ENCODE results near the gene ORC1. TPM values are rescaled to one million over a fixed set of nuclear protein-coding genes. Genes with fewer than 3 reads are reported as not detected.

ORC1 gene
- total RNA-seq (2014; rRNA removed; shearing (Covaris generic)), result 54.4 and 55.0 TPM in 2 replicates
- polyA plus RNA-seq (2016; fragmentation: Nextera tagmentation; extraction: Ambion mirVana), result 13.0 and 15.1 TPM in 2 replicates
- long read RNA-seq, transcript ORC1-202 (17 exons, 3,157 nt), result major isoform, 9 of 15 reads
- long read RNA-seq, partial matches to known transcripts, result 3 of 15 reads
- long read RNA-seq, other reads (novel, unspliced or antisense), result 2 of 15 reads

DNA sequence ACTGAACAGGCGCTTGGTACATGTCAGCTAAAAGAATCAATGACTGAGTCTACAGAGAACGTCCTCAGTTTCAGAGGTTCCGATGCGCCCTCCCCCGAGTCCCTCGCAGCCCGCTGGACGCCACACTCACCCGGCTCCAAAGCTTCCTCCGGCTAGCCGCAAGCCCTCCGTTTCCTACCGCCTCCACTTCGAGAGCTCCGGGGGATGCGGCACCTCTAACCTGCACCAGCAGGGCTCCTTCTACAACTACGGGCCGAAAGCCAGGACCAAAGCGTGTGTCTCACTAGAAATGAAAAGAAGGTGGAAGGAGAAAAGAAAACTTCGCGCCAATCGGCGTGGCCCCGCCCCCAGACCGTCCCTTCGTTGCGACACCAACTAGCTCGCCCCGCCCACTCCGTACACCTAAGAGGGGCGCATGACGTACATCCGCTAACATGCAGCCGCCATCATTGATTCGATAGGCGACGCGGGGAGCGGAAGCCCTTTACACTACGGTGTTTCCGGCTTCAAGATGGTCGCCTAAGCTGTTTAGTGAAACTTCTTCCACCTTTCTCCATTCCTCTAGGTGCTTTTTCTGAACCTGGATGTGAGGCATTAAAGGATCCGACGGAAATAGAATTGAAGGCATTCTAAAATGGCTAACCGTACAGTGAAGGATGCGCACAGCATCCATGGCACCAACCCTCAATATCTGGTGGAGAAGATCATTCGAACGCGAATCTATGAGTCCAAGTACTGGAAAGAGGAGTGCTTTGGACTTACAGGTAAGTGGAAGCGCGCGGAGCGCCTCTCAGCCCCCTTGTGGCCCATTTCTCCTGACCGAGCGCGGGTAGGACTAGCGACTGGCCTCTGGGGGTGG is at the start of gene ORC1, which contains the start of gene PRPF38A:
Gene ORC1 (minus strand): TSS at position 308 of the 859 bp plus-strand sequence. CDS start 2,200 bp downstream, outside the sequence.
Gene PRPF38A (plus strand): TSS at position 487 of the 859 bp plus-strand sequence. CDS start 148 bp downstream, at position 635.
- Mint-ChIP-seq H3K4me3 (peak within 1 kb of the TSS; percentile 100), H3K9me3 (no peaks in the 10 kb centered on the region), H3K27me3 (ENCODE audit: insufficient read depth, low read depth, poor library complexity) (no peaks in the 10 kb centered on the region), H3K27ac (peak within 1 kb of the TSS; percentile 100), H3K36me3 (ENCODE audit: low read depth) (peaks cover 73% of the 10 kb centered on the region), H3K4me1 (peaks cover 16% of the 10 kb centered on the region; the same call in 2 of the 3 replicates)
- Histone ChIP-seq H3K27me3 (ENCODE audit: insufficient read depth) (no peaks in the 10 kb centered on the region), H3K79me2 (replicated peaks; ENCODE audit: insufficient read depth) (peaks cover 80% of the 10 kb centered on the region), H4K20me1 (replicated peaks; ENCODE audit: insufficient read depth) (peaks cover 28% of the 10 kb centered on the region), H3K4me3 (peak within 1 kb of the TSS; percentile 82), H3K4me2 (peak within 1 kb of the TSS; percentile 93), H3K36me3 (ENCODE audit: insufficient read depth) (peaks cover 41% of the 10 kb centered on the region), H3F3A (replicated peaks; ENCODE audit: low read depth) (peaks cover 11% of the 10 kb centered on the region; the same call in 1 of the 2 replicates), H3K9me2 (ENCODE audit: insufficient read depth) (no peaks in the 10 kb centered on the region), H3K27ac (ENCODE audit: low read depth) (peak within 1 kb of the TSS; percentile 99), H3K4me1 (ENCODE audit: insufficient read depth) (peaks cover 15% of the 10 kb centered on the region), H2AFZ (peak within 1 kb of the TSS; percentile 72; the same call in 1 of the 2 replicates)
- DNase-seq (ENCODE audit: low spot score) (peak; percentile 100), ATAC-seq (peak; percentile 91)
- TF ChIP-seq POLR2AphosphoS5 (IDR thresholded peaks at IDR 0.05; ENCODE audit: low read depth), result peak; percentile 85
- TF ChIP-seq CREB1 (CRISPR knock-in tag; IDR thresholded peaks at IDR 0.05; ENCODE audit: low read depth), result peak; percentile 96
- TF ChIP-seq CTCF (conservative IDR thresholded peaks at IDR 0.05; ENCODE audit: low read depth in 2 of 2), result peak; percentile 18 to 60; a peak in 2 of 4 replicates
- TF ChIP-seq EZH2 (IDR thresholded peaks at IDR 0.05; ENCODE audit: low read depth, unreplicated experiment), result no peak
- TF ChIP-seq, protein P1, sequence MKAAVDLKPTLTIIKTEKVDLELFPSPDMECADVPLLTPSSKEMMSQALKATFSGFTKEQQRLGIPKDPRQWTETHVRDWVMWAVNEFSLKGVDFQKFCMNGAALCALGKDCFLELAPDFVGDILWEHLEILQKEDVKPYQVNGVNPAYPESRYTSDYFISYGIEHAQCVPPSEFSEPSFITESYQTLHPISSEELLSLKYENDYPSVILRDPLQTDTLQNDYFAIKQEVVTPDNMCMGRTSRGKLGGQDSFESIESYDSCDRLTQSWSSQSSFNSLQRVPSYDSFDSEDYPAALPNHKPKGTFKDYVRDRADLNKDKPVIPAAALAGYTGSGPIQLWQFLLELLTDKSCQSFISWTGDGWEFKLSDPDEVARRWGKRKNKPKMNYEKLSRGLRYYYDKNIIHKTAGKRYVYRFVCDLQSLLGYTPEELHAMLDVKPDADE (IDR thresholded peaks at IDR 0.05), result peak; percentile 67

DNA sequence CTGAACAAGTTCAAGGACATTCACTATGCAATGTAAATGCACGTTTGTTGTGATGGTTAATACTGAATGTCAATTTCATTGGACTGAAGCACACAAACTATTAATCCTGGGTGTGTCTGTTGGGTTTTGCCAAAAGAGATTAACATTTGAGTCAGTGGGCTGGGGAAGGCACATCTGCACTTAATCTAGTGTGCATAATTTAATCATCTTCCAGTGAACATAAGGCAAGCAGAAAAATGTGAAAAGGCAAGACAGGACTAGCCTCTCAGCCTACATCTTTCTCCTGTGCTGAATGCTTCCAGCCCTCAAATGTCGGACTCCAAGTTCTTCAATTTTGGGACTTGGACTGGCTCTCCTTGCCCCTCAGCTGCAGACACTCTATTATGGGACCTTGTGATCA is 40.2 kb upstream of the ORC1 start:
- H3K4me1 Mint-ChIP-seq, result no peaks in the 10 kb centered on the region
- DNase-seq (ENCODE audit: low spot score) (no peak), ATAC-seq (no peak)
- H3K27ac Mint-ChIP-seq, result no peak overlapping the region
- Histone ChIP-seq H3K27ac (ENCODE audit: low read depth) (peak overlapping the region; percentile 63; the same call in 1 of the 2 replicates), H3K4me1 (ENCODE audit: insufficient read depth) (no peaks in the 10 kb centered on the region), H3F3A (replicated peaks; ENCODE audit: low read depth) (no peaks in the 10 kb centered on the region), H3K4me3 (no peak overlapping the region), H3K27me3 (ENCODE audit: insufficient read depth) (no peaks in the 10 kb centered on the region), H3K9me2 (ENCODE audit: insufficient read depth) (no peaks in the 10 kb centered on the region), H3K4me2 (no peak overlapping the region), H4K20me1 (replicated peaks; ENCODE audit: insufficient read depth) (no peaks in the 10 kb centered on the region), H3K36me3 (ENCODE audit: insufficient read depth) (peaks cover 12% of the 10 kb centered on the region; the same call in 1 of the 2 replicates), H2AFZ (no peak overlapping the region), H3K79me2 (replicated peaks; ENCODE audit: insufficient read depth) (no peaks in the 10 kb centered on the region)
- no peaks in the 10 kb centered on the region for H3K9me3 Mint-ChIP-seq
- peaks cover 19% of the 10 kb centered on the region; the same call in 2 of the 3 replicates for H3K36me3 Mint-ChIP-seq (ENCODE audit: low read depth)
- no peak overlapping the region for H3K4me3 Mint-ChIP-seq
- H3K27me3 Mint-ChIP-seq (ENCODE audit: insufficient read depth, low read depth, poor library complexity), result peaks cover 2% of the 10 kb centered on the region
- no peak for TF ChIP-seq ZNF331 (CRISPR knock-in tag; IDR thresholded peaks at IDR 0.05; ENCODE audit: low read depth)
- TF ChIP-seq NANOG (IDR thresholded peaks at IDR 0.05; ENCODE audit: borderline replicate concordance), result no peak
- TF ChIP-seq, protein P2, sequence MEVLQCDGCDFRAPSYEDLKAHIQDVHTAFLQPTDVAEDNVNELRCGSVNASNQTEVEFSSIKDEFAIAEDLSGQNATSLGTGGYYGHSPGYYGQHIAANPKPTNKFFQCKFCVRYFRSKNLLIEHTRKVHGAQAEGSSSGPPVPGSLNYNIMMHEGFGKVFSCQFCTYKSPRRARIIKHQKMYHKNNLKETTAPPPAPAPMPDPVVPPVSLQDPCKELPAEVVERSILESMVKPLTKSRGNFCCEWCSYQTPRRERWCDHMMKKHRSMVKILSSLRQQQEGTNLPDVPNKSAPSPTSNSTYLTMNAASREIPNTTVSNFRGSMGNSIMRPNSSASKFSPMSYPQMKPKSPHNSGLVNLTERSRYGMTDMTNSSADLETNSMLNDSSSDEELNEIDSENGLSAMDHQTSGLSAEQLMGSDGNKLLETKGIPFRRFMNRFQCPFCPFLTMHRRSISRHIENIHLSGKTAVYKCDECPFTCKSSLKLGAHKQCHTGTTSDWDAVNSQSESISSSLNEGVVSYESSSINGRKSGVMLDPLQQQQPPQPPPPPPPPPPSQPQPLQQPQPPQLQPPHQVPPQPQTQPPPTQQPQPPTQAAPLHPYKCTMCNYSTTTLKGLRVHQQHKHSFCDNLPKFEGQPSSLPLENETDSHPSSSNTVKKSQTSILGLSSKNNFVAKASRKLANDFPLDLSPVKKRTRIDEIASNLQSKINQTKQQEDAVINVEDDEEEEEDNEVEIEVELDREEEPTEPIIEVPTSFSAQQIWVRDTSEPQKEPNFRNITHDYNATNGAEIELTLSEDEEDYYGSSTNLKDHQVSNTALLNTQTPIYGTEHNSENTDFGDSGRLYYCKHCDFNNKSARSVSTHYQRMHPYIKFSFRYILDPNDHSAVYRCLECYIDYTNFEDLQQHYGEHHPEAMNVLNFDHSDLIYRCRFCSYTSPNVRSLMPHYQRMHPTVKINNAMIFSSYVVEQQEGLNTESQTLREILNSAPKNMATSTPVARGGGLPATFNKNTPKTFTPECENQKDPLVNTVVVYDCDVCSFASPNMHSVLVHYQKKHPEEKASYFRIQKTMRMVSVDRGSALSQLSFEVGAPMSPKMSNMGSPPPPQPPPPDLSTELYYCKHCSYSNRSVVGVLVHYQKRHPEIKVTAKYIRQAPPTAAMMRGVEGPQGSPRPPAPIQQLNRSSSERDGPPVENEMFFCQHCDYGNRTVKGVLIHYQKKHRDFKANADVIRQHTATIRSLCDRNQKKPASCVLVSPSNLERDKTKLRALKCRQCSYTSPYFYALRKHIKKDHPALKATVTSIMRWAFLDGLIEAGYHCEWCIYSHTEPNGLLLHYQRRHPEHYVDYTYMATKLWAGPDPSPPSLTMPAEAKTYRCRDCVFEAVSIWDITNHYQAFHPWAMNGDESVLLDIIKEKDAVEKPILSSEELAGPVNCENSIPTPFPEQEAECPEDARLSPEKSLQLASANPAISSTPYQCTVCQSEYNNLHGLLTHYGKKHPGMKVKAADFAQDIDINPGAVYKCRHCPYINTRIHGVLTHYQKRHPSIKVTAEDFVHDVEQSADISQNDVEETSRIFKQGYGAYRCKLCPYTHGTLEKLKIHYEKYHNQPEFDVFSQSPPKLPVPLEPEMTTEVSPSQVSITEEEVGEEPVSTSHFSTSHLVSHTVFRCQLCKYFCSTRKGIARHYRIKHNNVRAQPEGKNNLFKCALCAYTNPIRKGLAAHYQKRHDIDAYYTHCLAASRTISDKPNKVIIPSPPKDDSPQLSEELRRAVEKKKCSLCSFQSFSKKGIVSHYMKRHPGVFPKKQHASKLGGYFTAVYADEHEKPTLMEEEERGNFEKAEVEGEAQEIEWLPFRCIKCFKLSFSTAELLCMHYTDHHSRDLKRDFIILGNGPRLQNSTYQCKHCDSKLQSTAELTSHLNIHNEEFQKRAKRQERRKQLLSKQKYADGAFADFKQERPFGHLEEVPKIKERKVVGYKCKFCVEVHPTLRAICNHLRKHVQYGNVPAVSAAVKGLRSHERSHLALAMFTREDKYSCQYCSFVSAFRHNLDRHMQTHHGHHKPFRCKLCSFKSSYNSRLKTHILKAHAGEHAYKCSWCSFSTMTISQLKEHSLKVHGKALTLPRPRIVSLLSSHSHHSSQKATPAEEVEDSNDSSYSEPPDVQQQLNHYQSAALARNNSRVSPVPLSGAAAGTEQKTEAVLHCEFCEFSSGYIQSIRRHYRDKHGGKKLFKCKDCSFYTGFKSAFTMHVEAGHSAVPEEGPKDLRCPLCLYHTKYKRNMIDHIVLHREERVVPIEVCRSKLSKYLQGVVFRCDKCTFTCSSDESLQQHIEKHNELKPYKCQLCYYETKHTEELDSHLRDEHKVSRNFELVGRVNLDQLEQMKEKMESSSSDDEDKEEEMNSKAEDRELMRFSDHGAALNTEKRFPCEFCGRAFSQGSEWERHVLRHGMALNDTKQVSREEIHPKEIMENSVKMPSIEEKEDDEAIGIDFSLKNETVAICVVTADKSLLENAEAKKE (CRISPR knock-in tag; IDR thresholded peaks at IDR 0.05), result no peak

Measured in GM23338 (cell line).